Measurements from ENCODE around the gene DHCR7. TPM values are rescaled to one million over a fixed set of nuclear protein-coding genes. Genes with fewer than 3 reads are reported as not detected.
A peak's percentile ranks its signal among the peaks of the same experiment; 100 is the strongest.

The DHCR7 gene
- total RNA-seq, 1 donor from 2014 or later, result 35.5 TPM

DNA sequence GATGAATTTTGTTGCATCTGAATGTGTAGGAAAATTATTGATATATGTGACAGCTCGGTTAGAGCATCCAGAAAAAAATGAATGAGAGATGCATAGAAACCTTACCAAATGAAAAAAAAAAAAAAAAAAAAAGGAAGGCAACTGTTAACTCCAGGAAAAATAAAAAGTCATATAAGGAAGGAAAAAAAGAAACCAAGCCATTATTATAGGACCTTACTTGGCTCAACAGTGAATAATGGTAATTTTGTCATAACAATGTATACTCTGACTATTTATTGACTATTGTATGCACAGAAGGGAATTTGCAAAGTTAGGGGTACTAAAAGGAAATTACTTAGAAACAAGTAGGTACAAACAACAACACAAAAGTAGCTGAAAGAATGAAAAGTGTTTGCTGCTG lies 2.0 kb downstream of the DHCR7 start:
- H3K9me3 Mint-ChIP-seq, result peaks cover 4% of the 10 kb centered on the region
- TF ChIP-seq, protein P1, sequence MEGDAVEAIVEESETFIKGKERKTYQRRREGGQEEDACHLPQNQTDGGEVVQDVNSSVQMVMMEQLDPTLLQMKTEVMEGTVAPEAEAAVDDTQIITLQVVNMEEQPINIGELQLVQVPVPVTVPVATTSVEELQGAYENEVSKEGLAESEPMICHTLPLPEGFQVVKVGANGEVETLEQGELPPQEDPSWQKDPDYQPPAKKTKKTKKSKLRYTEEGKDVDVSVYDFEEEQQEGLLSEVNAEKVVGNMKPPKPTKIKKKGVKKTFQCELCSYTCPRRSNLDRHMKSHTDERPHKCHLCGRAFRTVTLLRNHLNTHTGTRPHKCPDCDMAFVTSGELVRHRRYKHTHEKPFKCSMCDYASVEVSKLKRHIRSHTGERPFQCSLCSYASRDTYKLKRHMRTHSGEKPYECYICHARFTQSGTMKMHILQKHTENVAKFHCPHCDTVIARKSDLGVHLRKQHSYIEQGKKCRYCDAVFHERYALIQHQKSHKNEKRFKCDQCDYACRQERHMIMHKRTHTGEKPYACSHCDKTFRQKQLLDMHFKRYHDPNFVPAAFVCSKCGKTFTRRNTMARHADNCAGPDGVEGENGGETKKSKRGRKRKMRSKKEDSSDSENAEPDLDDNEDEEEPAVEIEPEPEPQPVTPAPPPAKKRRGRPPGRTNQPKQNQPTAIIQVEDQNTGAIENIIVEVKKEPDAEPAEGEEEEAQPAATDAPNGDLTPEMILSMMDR (IDR thresholded peaks at IDR 0.05), result no peak
- H3K27ac Mint-ChIP-seq, result no peak overlapping the region
- DNase-seq (no peak), ATAC-seq (ENCODE audit: low read depth) (no peak)
- peak overlapping the region; percentile 38 for H3K4me3 Mint-ChIP-seq
- ChIA-PET POLR2A (no interaction called here), CTCF (no interaction called here)
- peaks cover 30% of the 10 kb centered on the region for H3K4me1 Mint-ChIP-seq
- H3K36me3 Mint-ChIP-seq (ENCODE audit: low read depth), result peaks cover 53% of the 10 kb centered on the region
- H3K27me3 Mint-ChIP-seq, result no peaks in the 10 kb centered on the region
- intact Hi-C loops (cut with micrococcal nuclease), result loop anchor here (10.0 kb wide), 1 partner anchor 1771 kb away; the partner anchor contains the start of gene LTO1

- Mint-ChIP-seq H3K4me1 (peaks cover 21% of the 10 kb centered on the region), H3K9me3 (peaks cover 4% of the 10 kb centered on the region), H3K27ac (no peak overlapping the region), H3K4me3 (no peak overlapping the region), H3K27me3 (no peaks in the 10 kb centered on the region), H3K36me3 (ENCODE audit: low read depth) (peaks cover 65% of the 10 kb centered on the region)
- TF ChIP-seq, protein P1 (IDR thresholded peaks at IDR 0.05), result no peak
- POLR2A ChIA-PET, result interaction anchor here (1.0 kb wide), 1 partner anchor 8 kb away, joined by 3 read pairs; the partner anchor contains the start of gene NADSYN1
- DNase-seq (no peak), ATAC-seq (ENCODE audit: low read depth) (no peak)
- intact Hi-C loops (cut with micrococcal nuclease), result loop anchor here (10.0 kb wide), 1 partner anchor 1770 kb away; the partner anchor contains the start of gene LTO1
- CTCF ChIA-PET, result no interaction called here
Measured at GRCh38 chr11:71444811-71445210, 3.4 kb downstream of the DHCR7 start.

- H3K9me3 Mint-ChIP-seq, result peaks cover 4% of the 10 kb centered on the region
- H3K27me3 Mint-ChIP-seq, result no peaks in the 10 kb centered on the region
- intact Hi-C loops (cut with micrococcal nuclease), result loop anchor here (10.0 kb wide), 1 partner anchor 1769 kb away; the partner anchor contains the start of gene LTO1
- no peak for ATAC-seq (ENCODE audit: low read depth)
- ChIA-PET POLR2A (interaction anchor here (1.0 kb wide), 1 partner anchor 9 kb away, joined by 3 read pairs; the partner anchor contains the start of gene NADSYN1), CTCF (no interaction called here)
- H3K27ac Mint-ChIP-seq, result no peak overlapping the region
- H3K4me3 Mint-ChIP-seq, result no peak overlapping the region
- H3K4me1 Mint-ChIP-seq, result peaks cover 12% of the 10 kb centered on the region
- DNase-seq, result no peak
- TF ChIP-seq, protein P1 (IDR thresholded peaks at IDR 0.05), result no peak
- H3K36me3 Mint-ChIP-seq (ENCODE audit: low read depth), result peaks cover 72% of the 10 kb centered on the region
Measured at GRCh38 chr11:71443736-71444445, 4.3 kb downstream of the DHCR7 start.

DNA sequence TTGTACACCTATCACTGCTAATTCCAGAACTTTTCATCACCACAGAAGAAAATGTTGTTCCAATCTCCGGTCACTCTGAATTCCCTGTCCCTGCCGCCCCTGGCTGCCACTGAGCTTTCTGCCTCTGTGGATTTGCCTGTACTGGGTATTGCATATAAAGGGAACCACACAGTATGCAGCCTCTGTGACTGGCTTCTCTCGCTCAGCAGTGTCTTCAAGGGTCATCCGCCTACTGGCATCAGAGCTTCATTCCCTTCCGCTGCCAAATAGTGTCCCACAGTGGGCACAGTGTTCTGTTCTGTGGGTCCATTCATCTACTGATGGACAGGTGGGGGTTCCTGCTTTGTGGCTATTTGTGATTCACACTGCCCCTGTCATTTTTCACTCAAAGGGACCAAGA lies 5.3 kb downstream of the DHCR7 start:
- H3K9me3 Mint-ChIP-seq, result peaks cover 4% of the 10 kb centered on the region
- intact Hi-C loops (cut with micrococcal nuclease), result loop anchor here (10.0 kb wide), 1 partner anchor 1768 kb away; the partner anchor contains the start of gene LTO1
- no peak overlapping the region for H3K4me3 Mint-ChIP-seq
- POLR2A ChIA-PET, result interaction anchor here (0.9 kb wide), 1 partner anchor 10 kb away, joined by 3 read pairs; the partner anchor contains the start of gene NADSYN1
- TF ChIP-seq, protein P1 (IDR thresholded peaks at IDR 0.05), result no peak
- no peaks in the 10 kb centered on the region for H3K27me3 Mint-ChIP-seq
- ATAC-seq (ENCODE audit: low read depth) (no peak), DNase-seq (no peak)
- H3K36me3 Mint-ChIP-seq (ENCODE audit: low read depth), result peaks cover 77% of the 10 kb centered on the region
- CTCF ChIA-PET, result no interaction called here
- H3K4me1 Mint-ChIP-seq, result peaks cover 11% of the 10 kb centered on the region
- H3K27ac Mint-ChIP-seq, result no peak overlapping the region

DNA sequence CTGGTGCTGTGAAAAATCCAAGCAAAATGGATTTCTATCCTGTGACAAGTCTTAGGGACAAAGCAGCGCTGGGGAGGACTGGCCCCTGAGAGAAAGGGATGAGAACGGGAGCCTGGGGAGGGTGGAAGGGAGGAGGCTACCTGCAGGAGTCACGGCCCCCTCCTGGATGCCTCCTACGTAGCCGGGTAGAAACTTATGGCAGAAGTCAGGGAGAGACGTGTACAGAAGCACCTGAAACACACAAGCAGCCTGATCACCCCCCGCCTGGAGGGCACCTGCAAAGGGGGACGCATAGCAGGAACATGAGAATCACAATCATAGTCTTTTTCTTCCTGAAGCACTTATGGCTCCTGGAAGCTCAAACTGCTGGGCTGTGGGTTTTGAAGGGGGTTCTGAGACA lies 6.1 kb downstream of the DHCR7 start:
- TF ChIP-seq, protein P1 (IDR thresholded peaks at IDR 0.05), result no peak
- Mint-ChIP-seq H3K4me3 (no peak overlapping the region), H3K36me3 (ENCODE audit: low read depth) (peaks cover 82% of the 10 kb centered on the region), H3K9me3 (peaks cover 4% of the 10 kb centered on the region), H3K4me1 (peaks cover 4% of the 10 kb centered on the region), H3K27me3 (no peaks in the 10 kb centered on the region), H3K27ac (no peak overlapping the region)
- CTCF ChIA-PET, result no interaction called here
- intact Hi-C loops (cut with micrococcal nuclease), result loop anchor here (10.0 kb wide), 1 partner anchor 1767 kb away; the partner anchor contains the start of gene LTO1
- no peak for ATAC-seq (ENCODE audit: low read depth)
- POLR2A ChIA-PET, result interaction anchor here (0.9 kb wide), 1 partner anchor 11 kb away, joined by 3 read pairs; the partner anchor contains the start of gene NADSYN1
- no peak for DNase-seq
